CD8-positive, alpha-beta memory T cell (primary cell): ENCODE data around the gene RIPOR2. TPM values are rescaled to one million over a fixed set of nuclear protein-coding genes. Genes with fewer than 3 reads are reported as not detected.
A peak's percentile ranks its signal among the peaks of the same experiment; 100 is the strongest.

Experiments used
- CTCF ChIA-PET: fragments of 350-600 bp; sonication (Branson Sonifier 250); formaldehyde crosslinking; loops from one replicate; lab custom pipeline; 2021; ENCODE audit warnings: antibody characterized with exemption; lab: Charles Lee
- POLR2A ChIA-PET: fragments of 350-600 bp; sonication (Branson Sonifier 250); formaldehyde crosslinking; loops from one replicate; lab custom pipeline; 2021; ENCODE audit warnings: antibody characterized with exemption; lab: Charles Lee
- DNase-seq, 5 donors: peaks; one replicate each; pipeline versions ENCODE4 v3.0.0 to v3.0.0-alpha.2; 2020 to 2022; ENCODE audit warnings: mixed read lengths in 1 of 5
- H3K27ac ChIP-seq: one replicate; pipeline ENCODE4 v1.7.0; 2013; ENCODE audit warnings: low read depth, mild to moderate bottlenecking, low read length, moderate library complexity
- H3K27me3 ChIP-seq: 2 replicates; pipeline ENCODE4 v1.7.0; 2013; ENCODE audit warnings: low read length, mild to moderate bottlenecking; ENCODE audit not compliant: insufficient read depth, poor library complexity, severe bottlenecking
- H3K36me3 ChIP-seq: 2 replicates; pipeline ENCODE4 v1.7.0; 2013; ENCODE audit warnings: mild to moderate bottlenecking, low read length, moderate library complexity; ENCODE audit not compliant: insufficient read depth
- H3K4me1 ChIP-seq: 2 replicates; pipeline ENCODE4 v1.7.0; 2013; ENCODE audit warnings: mild to moderate bottlenecking, low read length, moderate library complexity; ENCODE audit not compliant: insufficient read depth
- H3K4me3 ChIP-seq: 2 replicates; pipeline ENCODE4 v1.7.0; 2013; ENCODE audit warnings: mild to moderate bottlenecking, low read length
- H3K9me3 ChIP-seq: 2 replicates; pipeline ENCODE4 v1.7.0; 2013; ENCODE audit warnings: mild to moderate bottlenecking, low read length
- H3K27ac Mint-ChIP-seq, 8 donors: one replicate each; pipeline ENCODE4 v1.8.0; 2020 to 2021; ENCODE audit warnings: mixed read lengths in 8 of 8, mild to moderate bottlenecking in 6 of 8, inconsistent platforms in 3 of 8, moderate library complexity in 3 of 8
- H3K27me3 Mint-ChIP-seq, 2 donors: one replicate each; pipeline ENCODE4 v1.8.0; 2020 to 2021; ENCODE audit warnings: mixed read lengths in 2 of 2, mild to moderate bottlenecking in 1 of 2, moderate library complexity in 1 of 2
- H3K36me3 Mint-ChIP-seq, 3 donors: one replicate each; pipeline ENCODE4 v1.8.0; 2020 to 2021; ENCODE audit warnings: mixed read lengths in 3 of 3, inconsistent platforms in 1 of 3, mild to moderate bottlenecking in 1 of 3
- H3K4me1 Mint-ChIP-seq, 3 donors: one replicate each; pipeline ENCODE4 v1.8.0; 2020 to 2021; ENCODE audit warnings: mixed read lengths in 3 of 3, inconsistent platforms in 1 of 3, mild to moderate bottlenecking in 1 of 3
- H3K4me3 Mint-ChIP-seq, 7 donors: one replicate each; pipeline ENCODE4 v1.8.0; 2020 to 2021; ENCODE audit warnings: mixed read lengths in 7 of 7, mild to moderate bottlenecking in 6 of 7, moderate library complexity in 4 of 7, inconsistent platforms in 2 of 7
- H3K9me3 Mint-ChIP-seq, 5 donors: one replicate each; pipeline ENCODE4 v1.8.0; 2020 to 2022; ENCODE audit warnings: mixed read lengths in 5 of 5, mild to moderate bottlenecking in 3 of 5, moderate library complexity in 2 of 5, inconsistent platforms in 1 of 5
- polyA plus RNA-seq: library from polyadenylated mRNA; unstranded; fragments of 300-500 nt; fragmentation: Illumina TruSeq; gene quantifications from one replicate; pipeline ENCODE4 v1.2.3, GENCODE V29; 2021
- total RNA-seq, 2 experiments: library from RNA; stranded (reverse); gene quantifications; one replicate each; pipeline ENCODE4 v1.2.3, GENCODE V29; 2021

RIPOR2 gene
- total and polyA plus RNA-seq, 3 experiments from 2014 or later: 54.4 to 427 (median 58.2) TPM

GRCh38 chr6:24963887-24964570 is 28.3 kb upstream of the RIPOR2 start:
- Mint-ChIP-seq H3K9me3 (peaks cover 0 to 5% (median 2%) of the 10 kb centered on the region in 5 donors), H3K36me3 (peaks cover 10 to 36% (median 11%) of the 10 kb centered on the region in 3 donors), H3K4me3 (peak overlapping the region in 2 of 7 donors; percentile 22 to 37), H3K4me1 (peaks cover 82 to 95% (median 95%) of the 10 kb centered on the region in 3 donors), H3K27ac (peak overlapping the region in 7 of 8 donors; percentile 6 to 78 (median 45)), H3K27me3 (peaks cover 0 to 3% of the 10 kb centered on the region in 2 donors)
- H3K36me3 ChIP-seq: no peaks in the 10 kb centered on the region
- peaks cover 77% of the 10 kb centered on the region for H3K4me1 ChIP-seq
- DNase-seq: no peak
- H3K4me3 ChIP-seq: no peak overlapping the region
- no peak overlapping the region for H3K27ac ChIP-seq
- no peaks in the 10 kb centered on the region for H3K9me3 ChIP-seq
- ChIA-PET CTCF (interaction anchor here (1.7 to 4.3 kb wide), 2 partner anchors 27 to 31 kb away, joined by 7 to 22 read pairs; no protein-coding TSS in a partner anchor), POLR2A (no interaction called here)
- H3K27me3 ChIP-seq: no peaks in the 10 kb centered on the region

DNA sequence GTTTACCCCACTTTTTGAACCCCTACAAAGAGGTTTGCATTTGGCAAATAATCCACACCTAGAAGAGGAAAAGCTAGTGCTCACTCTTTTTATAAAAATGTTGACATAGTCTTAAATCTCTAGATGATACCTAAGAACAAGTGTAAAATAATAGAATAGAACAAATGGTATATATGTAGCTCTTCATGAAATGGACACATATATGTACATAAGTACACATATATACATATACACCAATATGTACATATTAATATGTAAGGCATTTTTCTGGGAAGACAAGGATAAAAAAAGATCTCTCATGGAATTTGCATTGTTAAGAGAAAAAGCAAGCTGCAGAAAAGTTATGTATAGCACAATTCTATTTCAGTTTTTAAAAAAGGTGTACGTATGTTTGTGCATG is 27.6 kb upstream of the RIPOR2 start:
- peak overlapping the region in 3 of 8 donors; percentile 6 to 54 (median 25) for H3K27ac Mint-ChIP-seq
- peaks cover 0 to 3% of the 10 kb centered on the region in 2 donors for H3K27me3 Mint-ChIP-seq
- DNase-seq: no peak
- H3K36me3 Mint-ChIP-seq: peaks cover 11 to 42% (median 13%) of the 10 kb centered on the region in 3 donors
- Histone ChIP-seq H3K4me1 (peaks cover 77% of the 10 kb centered on the region), H3K36me3 (no peaks in the 10 kb centered on the region), H3K9me3 (no peaks in the 10 kb centered on the region), H3K27ac (no peak overlapping the region), H3K4me3 (no peak overlapping the region), H3K27me3 (no peaks in the 10 kb centered on the region)
- peaks cover 0 to 5% (median 2%) of the 10 kb centered on the region in 5 donors for H3K9me3 Mint-ChIP-seq
- ChIA-PET POLR2A (no interaction called here), CTCF (interaction anchor here (1.7 to 4.3 kb wide), 4 partner anchors 11 to 30 kb away, joined by 7 to 22 read pairs (median 10); partner anchors contain the start of gene RIPOR2)
- peaks cover 82 to 95% (median 95%) of the 10 kb centered on the region in 3 donors for H3K4me1 Mint-ChIP-seq
- H3K4me3 Mint-ChIP-seq: no peak overlapping the region

- H3K36me3 ChIP-seq: no peaks in the 10 kb centered on the region
- no peak overlapping the region for H3K4me3 ChIP-seq
- peaks cover 76% of the 10 kb centered on the region for H3K4me1 ChIP-seq
- H3K27ac ChIP-seq: no peak overlapping the region
- DNase-seq: no peak
- Mint-ChIP-seq H3K27me3 (peaks cover 0 to 3% of the 10 kb centered on the region in 2 donors), H3K4me3 (peak overlapping the region in 1 of 7 donors; percentile 0), H3K36me3 (peaks cover 9 to 43% (median 14%) of the 10 kb centered on the region in 3 donors), H3K9me3 (peaks cover 0 to 5% (median 2%) of the 10 kb centered on the region in 5 donors), H3K4me1 (peaks cover 79 to 90% (median 89%) of the 10 kb centered on the region in 3 donors), H3K27ac (peak overlapping the region; percentile 9 to 92 (median 76))
- ChIA-PET CTCF (interaction anchor here (0.9 to 4.3 kb wide), 11 partner anchors 9 to 90 kb away, joined by 3 to 22 read pairs (median 4); partner anchors contain the start of gene RIPOR2), POLR2A (interaction anchor here (0.6 to 1.8 kb wide), 4 partner anchors 9 to 13 kb away, joined by 4 to 7 read pairs (median 6); no protein-coding TSS in a partner anchor)
- H3K9me3 ChIP-seq: no peaks in the 10 kb centered on the region
- no peaks in the 10 kb centered on the region for H3K27me3 ChIP-seq
These were observed 26.1 kb upstream of the RIPOR2 start for GRCh38 chr6:24961852-24962251.

- H3K9me3 Mint-ChIP-seq: peaks cover 0 to 5% (median 2%) of the 10 kb centered on the region in 5 donors
- H3K27ac Mint-ChIP-seq: peak overlapping the region; percentile 55 to 98 (median 92)
- peak overlapping the region in 6 of 7 donors; percentile 37 to 89 (median 70) for H3K4me3 Mint-ChIP-seq
- no peaks in the 10 kb centered on the region for H3K9me3 ChIP-seq
- no peaks in the 10 kb centered on the region for H3K27me3 ChIP-seq
- H3K27ac ChIP-seq: no peak overlapping the region
- peak overlapping the region; percentile 15 for H3K4me3 ChIP-seq
- ChIA-PET POLR2A (interaction anchor here (0.6 to 1.8 kb wide), 5 partner anchors 9 to 25 kb away, joined by 4 to 7 read pairs (median 4); partner anchors contain the start of gene RIPOR2), CTCF (interaction anchor here (0.9 to 4.3 kb wide), 9 partner anchors 8 to 89 kb away, joined by 3 to 22 read pairs (median 5); partner anchors contain the start of gene RIPOR2)
- DNase-seq: peak in 2 of 5 donors; percentile 40 to 70
- H3K4me1 Mint-ChIP-seq: peaks cover 80 to 89% (median 89%) of the 10 kb centered on the region in 3 donors
- H3K4me1 ChIP-seq: peaks cover 82% of the 10 kb centered on the region
- no peaks in the 10 kb centered on the region for H3K36me3 ChIP-seq
- peaks cover 0 to 3% of the 10 kb centered on the region in 2 donors for H3K27me3 Mint-ChIP-seq
- peaks cover 6 to 45% (median 12%) of the 10 kb centered on the region in 3 donors for H3K36me3 Mint-ChIP-seq
These were observed 25.3 kb upstream of the RIPOR2 start for GRCh38 chr6:24960991-24961475.

- H3K9me3 ChIP-seq: no peaks in the 10 kb centered on the region
- POLR2A ChIA-PET: interaction anchor here (0.6 kb wide), 1 partner anchor 42 kb away, joined by 3 read pairs; no protein-coding TSS in a partner anchor
- CTCF ChIA-PET: interaction anchor here (4.1 to 12.2 kb wide), 2 partner anchors 22 to 32 kb away, joined by 19 to 192 read pairs; partner anchors contain the start of gene RIPOR2
These were observed 23.6 kb upstream of the RIPOR2 start for GRCh38 chr6:24959319-24959718.

GRCh38 chr6:24957199-24957598 is 21.4 kb upstream of the RIPOR2 start:
- H3K9me3 ChIP-seq: no peaks in the 10 kb centered on the region
- peaks cover 97% of the 10 kb centered on the region for H3K4me1 ChIP-seq
- H3K4me1 Mint-ChIP-seq: peaks cover 83 to 92% (median 92%) of the 10 kb centered on the region in 3 donors
- H3K27me3 ChIP-seq: no peaks in the 10 kb centered on the region
- no peak for DNase-seq
- H3K27me3 Mint-ChIP-seq: no peaks in the 10 kb centered on the region
- H3K4me3 ChIP-seq: peak overlapping the region; percentile 2
- H3K4me3 Mint-ChIP-seq: peak overlapping the region in 4 of 7 donors; percentile 42 to 57 (median 52)
- H3K9me3 Mint-ChIP-seq: peaks cover 0 to 5% (median 4%) of the 10 kb centered on the region in 5 donors
- peak overlapping the region in 5 of 8 donors; percentile 48 to 83 (median 70) for H3K27ac Mint-ChIP-seq
- H3K36me3 ChIP-seq: no peaks in the 10 kb centered on the region
- H3K27ac ChIP-seq: no peak overlapping the region
- ChIA-PET CTCF (interaction anchor here (0.8 to 12.2 kb wide), 4 partner anchors 20 to 57 kb away, joined by 3 to 192 read pairs (median 11); partner anchors contain the start of gene RIPOR2), POLR2A (no interaction called here)
- H3K36me3 Mint-ChIP-seq: peaks cover 13 to 46% (median 13%) of the 10 kb centered on the region in 3 donors

More at GRCh38 chr6:24959319-24959718, 23.6 kb upstream of the RIPOR2 start:
- Histone ChIP-seq H3K4me3 (peak overlapping the region; percentile 21), H3K36me3 (no peaks in the 10 kb centered on the region), H3K27ac (no peak overlapping the region), H3K4me1 (peaks cover 94% of the 10 kb centered on the region), H3K27me3 (no peaks in the 10 kb centered on the region)
- peaks cover 0 to 3% of the 10 kb centered on the region in 2 donors for H3K27me3 Mint-ChIP-seq
- H3K27ac Mint-ChIP-seq: peak overlapping the region; percentile 71 to 92 (median 84)
- H3K36me3 Mint-ChIP-seq: peaks cover 11 to 53% (median 12%) of the 10 kb centered on the region in 3 donors
- H3K9me3 Mint-ChIP-seq: peaks cover 0 to 5% (median 2%) of the 10 kb centered on the region in 5 donors
- peaks cover 81 to 92% (median 89%) of the 10 kb centered on the region in 3 donors for H3K4me1 Mint-ChIP-seq
- no peak for DNase-seq
- peak overlapping the region; percentile 54 to 89 (median 66) for H3K4me3 Mint-ChIP-seq

DNA sequence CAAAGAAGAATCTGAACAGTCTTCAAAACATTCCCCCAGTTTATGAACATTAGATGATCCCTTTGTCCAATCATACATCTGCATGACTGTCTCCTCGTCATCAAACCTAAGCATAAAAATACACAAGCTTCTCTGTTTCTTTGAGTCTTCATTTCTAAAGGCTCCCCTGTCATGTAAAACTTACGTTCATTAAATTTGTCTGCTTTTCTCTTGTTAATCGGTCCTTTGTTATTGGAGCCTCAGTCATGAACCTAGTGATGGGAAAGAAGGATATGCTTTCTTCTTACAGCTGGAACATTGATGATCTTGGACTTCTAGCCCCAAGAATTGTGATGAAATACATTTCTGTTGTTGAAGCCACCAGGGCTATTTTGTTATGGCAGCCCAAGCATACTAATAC is 18.0 kb upstream of the RIPOR2 start:
- peaks cover 93% of the 10 kb centered on the region for H3K4me1 ChIP-seq
- peaks cover 85 to 93% (median 93%) of the 10 kb centered on the region in 3 donors for H3K4me1 Mint-ChIP-seq
- no peak overlapping the region for H3K4me3 ChIP-seq
- peaks cover 3 to 22% (median 10%) of the 10 kb centered on the region in 3 donors for H3K36me3 Mint-ChIP-seq
- no peaks in the 10 kb centered on the region for H3K36me3 ChIP-seq
- H3K27me3 Mint-ChIP-seq: no peaks in the 10 kb centered on the region
- no peak for DNase-seq
- no peaks in the 10 kb centered on the region for H3K27me3 ChIP-seq
- H3K27ac Mint-ChIP-seq: peak overlapping the region; percentile 74 to 99 (median 88)
- CTCF ChIA-PET: interaction anchor here (1.0 to 12.2 kb wide), 5 partner anchors 12 to 117 kb away, joined by 3 to 192 read pairs (median 4); partner anchors contain the start of gene RIPOR2
- no peaks in the 10 kb centered on the region for H3K9me3 ChIP-seq
- POLR2A ChIA-PET: interaction anchor here (7.2 kb wide), 1 partner anchor 17 kb away, joined by 117 read pairs; the partner anchor contains the start of gene RIPOR2
- H3K4me3 Mint-ChIP-seq: peak overlapping the region in 6 of 7 donors; percentile 24 to 75 (median 41)
- no peak overlapping the region for H3K27ac ChIP-seq
- H3K9me3 Mint-ChIP-seq: peaks cover 0 to 4% (median 0%) of the 10 kb centered on the region in 5 donors
